ENCODE measurements around the gene CAPN5. TPM values are rescaled to one million over a fixed set of nuclear protein-coding genes. Genes with fewer than 3 reads are reported as not detected.

CAPN5 gene
- total and polyA plus RNA-seq, 10 of the 15 experiments (the other 5 are each of a cell fraction or from before 2014, with no cell fraction given), result 0.02 to 0.33 (median 0.07) TPM; not detected in 3

DNA sequence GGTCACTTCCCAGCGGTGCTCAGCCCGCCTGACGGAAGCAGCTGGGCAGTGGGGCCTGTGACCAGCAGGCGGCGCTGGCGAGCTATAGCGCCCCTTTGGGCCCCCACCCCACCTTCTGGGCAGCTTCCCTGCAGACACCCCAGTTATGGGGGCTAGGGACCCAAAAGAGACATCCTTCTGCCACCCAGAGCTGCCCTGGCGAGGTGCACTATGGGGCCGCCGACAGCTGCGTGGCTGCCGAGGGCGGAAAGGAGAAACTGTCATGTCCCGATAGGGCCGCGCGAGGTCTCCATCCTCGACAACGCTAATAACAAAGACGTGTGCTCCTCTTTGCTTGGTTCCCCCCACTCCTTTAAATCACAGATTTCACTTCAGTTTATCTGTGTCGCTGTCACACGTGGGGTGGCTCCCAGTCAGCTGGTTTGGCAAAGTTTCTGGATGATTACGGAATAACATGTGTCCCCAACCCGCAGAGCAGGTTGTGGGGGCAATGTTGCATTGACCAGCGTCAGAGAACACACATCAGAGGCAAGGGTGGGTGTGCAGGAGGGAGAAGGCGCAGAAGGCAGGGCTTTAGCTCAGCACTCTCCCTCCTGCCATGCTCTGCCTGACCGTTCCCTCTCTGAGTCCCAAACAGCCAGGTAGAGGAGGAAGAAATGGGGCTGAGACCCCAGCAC, 60.6 kb downstream of the CAPN5 start (continued):
- TF ChIP-seq RAD21 (IDR thresholded peaks at IDR 0.05; ENCODE audit: insufficient read depth, low read depth, low read length) (peak; percentile 59), TCF12 (IDR thresholded peaks at IDR 0.05; ENCODE audit: low read depth, low read length) (0 out of 2 replicates have a peak, but pooled peaks have one; percentile 58)

DNA sequence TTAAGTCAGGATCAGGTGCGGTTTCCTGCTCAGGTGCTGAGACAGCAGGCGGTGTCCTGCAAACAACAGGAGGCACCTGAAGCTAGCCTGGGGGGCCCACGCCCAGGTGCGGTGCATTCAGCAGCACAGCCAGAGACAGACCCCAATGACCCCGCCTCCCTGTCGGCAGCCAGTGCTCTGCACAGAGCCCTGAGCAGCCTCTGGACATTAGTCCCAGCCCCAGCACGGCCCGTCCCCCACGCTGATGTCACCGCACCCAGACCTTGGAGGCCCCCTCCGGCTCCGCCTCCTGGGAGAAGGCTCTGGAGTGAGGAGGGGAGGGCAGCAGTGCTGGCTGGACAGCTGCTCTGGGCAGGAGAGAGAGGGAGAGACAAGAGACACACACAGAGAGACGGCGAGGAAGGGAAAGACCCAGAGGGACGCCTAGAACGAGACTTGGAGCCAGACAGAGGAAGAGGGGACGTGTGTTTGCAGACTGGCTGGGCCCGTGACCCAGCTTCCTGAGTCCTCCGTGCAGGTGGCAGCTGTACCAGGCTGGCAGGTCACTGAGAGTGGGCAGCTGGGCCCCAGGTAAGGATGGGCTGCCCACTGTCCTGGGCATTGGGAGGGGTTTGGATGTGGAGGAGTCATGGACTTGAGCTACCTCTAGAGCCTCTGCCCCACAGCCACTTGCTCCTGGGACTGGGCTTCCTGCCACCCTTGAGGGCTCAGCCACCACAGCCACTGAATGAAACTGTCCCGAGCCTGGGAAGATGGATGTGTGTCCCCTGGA, 61.3 kb downstream of the CAPN5 start, which contains the start of gene MYO7A:
TSS of gene MYO7A (plus strand) at position 327 of the 772 bp plus-strand sequence. CDS start 2,389 bp downstream, outside the sequence.
- intact Hi-C loops (cut with micrococcal nuclease; ENCODE audit: unreplicated experiment) (loop anchor here (1.0 to 5.0 kb wide), 3 partner anchors 60 to 491 kb away; no protein-coding TSS in a partner anchor), in situ Hi-C loops (cut with MboI) (no loop called here)
- POLR2A ChIA-PET, result no interaction called here
- no peak within 1 kb of the TSS for H3K9ac ChIP-seq (ENCODE audit: control insufficient read depth, insufficient read depth, low read length)
- RAD21 ChIA-PET (ENCODE audit: unreplicated experiment), result interaction anchor here (0.8 to 1.9 kb wide), 4 partner anchors 19 to 143 kb away, joined by 3 to 8 read pairs (median 4); no protein-coding TSS in a partner anchor
- no peak within 1 kb of the TSS for H3K4me3 ChIP-seq
- H3K27me3 ChIP-seq (replicated peaks in 1 of 2; ENCODE audit: control insufficient read depth in 2 of 2, insufficient read depth in 2 of 2, low read length in 1 of 2), result peaks cover 0 to 3% of the 10 kb centered on the region in 2 experiments; a peak in 2 of 4 replicates
- no peaks in the 10 kb centered on the region for H4K20me1 ChIP-seq (ENCODE audit: control insufficient read depth, insufficient read depth)
- no peaks in the 10 kb centered on the region for H3K36me3 ChIP-seq (ENCODE audit: control insufficient read depth in 2 of 2, insufficient read depth in 2 of 2, low read length in 1 of 2)
- peak within 1 kb of the TSS; percentile 52 for H2AFZ ChIP-seq (ENCODE audit: control insufficient read depth, low read depth, low read length)
- no peak for FAIRE-seq
- peak within 1 kb of the TSS; percentile 71 for H3K4me2 ChIP-seq (ENCODE audit: control insufficient read depth, insufficient read depth)
- SMC1A ChIA-PET (ENCODE audit: uncharacterized antibody, unreplicated experiment), result interaction anchor here (2.0 to 2.3 kb wide), 2 partner anchors 59 to 421 kb away, joined by 10 to 20 read pairs; no protein-coding TSS in a partner anchor
- BruUV-seq (replicated peaks), result no TSS peak
- H3K27ac ChIP-seq (ENCODE audit: control insufficient read depth, insufficient read depth), result no peak within 1 kb of the TSS
- H3K9me3 ChIP-seq (replicated peaks; ENCODE audit: control insufficient read depth, insufficient read depth, low read length), result no peaks in the 10 kb centered on the region
- no peaks in the 10 kb centered on the region for H3K79me2 ChIP-seq (ENCODE audit: control insufficient read depth, insufficient read depth, low read length)
- DNase-seq (ENCODE audit: low read depth, low spot score), result no peak
- peak; percentile 16; the same call in 1 of the 3 replicates for ATAC-seq
- 0 out of 2 replicates have a peak, but pooled peaks cover 3% of the 10 kb centered on the region for H3K4me1 ChIP-seq (ENCODE audit: control insufficient read depth, insufficient read depth, low read length)
- WGBS (ENCODE audit: insufficient coverage, insufficient replicate concordance, low lambda C conversion rate, missing lambda C conversion rate), result 17% methylated on average over 18 of the region's 20 CpGs
- CTCF ChIA-PET, result interaction anchor here (0.6 to 3.6 kb wide), 11 partner anchors 10 to 491 kb away, joined by 3 to 50 read pairs (median 5); no protein-coding TSS in a partner anchor
- TF ChIP-seq STAT1 (conservative IDR thresholded peaks at IDR 0.05) (no peak), PAX5 (IDR thresholded peaks at IDR 0.05; ENCODE audit: borderline replicate concordance, low read depth, low read length) (no peak), ZZZ3 (IDR thresholded peaks at IDR 0.05; ENCODE audit: control insufficient read depth, insufficient read length, low read depth) (no peak), NBN (IDR thresholded peaks at IDR 0.05) (no peak), RBBP5 (conservative IDR thresholded peaks at IDR 0.05) (no peak), SMAD5 (IDR thresholded peaks at IDR 0.05; ENCODE audit: low read depth) (no peak), PML (IDR thresholded peaks at IDR 0.05; ENCODE audit: low read length) (no peak), KLF5 (IDR thresholded peaks at IDR 0.05; ENCODE audit: partially characterized antibody) (no peak), GATAD2B (conservative IDR thresholded peaks at IDR 0.05; ENCODE audit: low read depth) (no peak), POLR2A (IDR thresholded peaks at IDR 0.05; ENCODE audit: low read depth, low read length) (no peak), FOXK2 (IDR thresholded peaks at IDR 0.05) (no peak), CHD4 (IDR thresholded peaks at IDR 0.05) (no peak), CBX3 (IDR thresholded peaks at IDR 0.05; ENCODE audit: borderline replicate concordance, low read depth) (no peak)
- TF ChIP-seq, protein P1, sequence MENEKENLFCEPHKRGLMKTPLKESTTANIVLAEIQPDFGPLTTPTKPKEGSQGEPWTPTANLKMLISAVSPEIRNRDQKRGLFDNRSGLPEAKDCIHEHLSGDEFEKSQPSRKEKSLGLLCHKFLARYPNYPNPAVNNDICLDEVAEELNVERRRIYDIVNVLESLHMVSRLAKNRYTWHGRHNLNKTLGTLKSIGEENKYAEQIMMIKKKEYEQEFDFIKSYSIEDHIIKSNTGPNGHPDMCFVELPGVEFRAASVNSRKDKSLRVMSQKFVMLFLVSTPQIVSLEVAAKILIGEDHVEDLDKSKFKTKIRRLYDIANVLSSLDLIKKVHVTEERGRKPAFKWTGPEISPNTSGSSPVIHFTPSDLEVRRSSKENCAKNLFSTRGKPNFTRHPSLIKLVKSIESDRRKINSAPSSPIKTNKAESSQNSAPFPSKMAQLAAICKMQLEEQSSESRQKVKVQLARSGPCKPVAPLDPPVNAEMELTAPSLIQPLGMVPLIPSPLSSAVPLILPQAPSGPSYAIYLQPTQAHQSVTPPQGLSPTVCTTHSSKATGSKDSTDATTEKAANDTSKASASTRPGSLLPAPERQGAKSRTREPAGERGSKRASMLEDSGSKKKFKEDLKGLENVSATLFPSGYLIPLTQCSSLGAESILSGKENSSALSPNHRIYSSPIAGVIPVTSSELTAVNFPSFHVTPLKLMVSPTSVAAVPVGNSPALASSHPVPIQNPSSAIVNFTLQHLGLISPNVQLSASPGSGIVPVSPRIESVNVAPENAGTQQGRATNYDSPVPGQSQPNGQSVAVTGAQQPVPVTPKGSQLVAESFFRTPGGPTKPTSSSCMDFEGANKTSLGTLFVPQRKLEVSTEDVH (IDR thresholded peaks at IDR 0.05; ENCODE audit: low read depth, partially characterized antibody), result no peak
- TF ChIP-seq, protein P2, sequence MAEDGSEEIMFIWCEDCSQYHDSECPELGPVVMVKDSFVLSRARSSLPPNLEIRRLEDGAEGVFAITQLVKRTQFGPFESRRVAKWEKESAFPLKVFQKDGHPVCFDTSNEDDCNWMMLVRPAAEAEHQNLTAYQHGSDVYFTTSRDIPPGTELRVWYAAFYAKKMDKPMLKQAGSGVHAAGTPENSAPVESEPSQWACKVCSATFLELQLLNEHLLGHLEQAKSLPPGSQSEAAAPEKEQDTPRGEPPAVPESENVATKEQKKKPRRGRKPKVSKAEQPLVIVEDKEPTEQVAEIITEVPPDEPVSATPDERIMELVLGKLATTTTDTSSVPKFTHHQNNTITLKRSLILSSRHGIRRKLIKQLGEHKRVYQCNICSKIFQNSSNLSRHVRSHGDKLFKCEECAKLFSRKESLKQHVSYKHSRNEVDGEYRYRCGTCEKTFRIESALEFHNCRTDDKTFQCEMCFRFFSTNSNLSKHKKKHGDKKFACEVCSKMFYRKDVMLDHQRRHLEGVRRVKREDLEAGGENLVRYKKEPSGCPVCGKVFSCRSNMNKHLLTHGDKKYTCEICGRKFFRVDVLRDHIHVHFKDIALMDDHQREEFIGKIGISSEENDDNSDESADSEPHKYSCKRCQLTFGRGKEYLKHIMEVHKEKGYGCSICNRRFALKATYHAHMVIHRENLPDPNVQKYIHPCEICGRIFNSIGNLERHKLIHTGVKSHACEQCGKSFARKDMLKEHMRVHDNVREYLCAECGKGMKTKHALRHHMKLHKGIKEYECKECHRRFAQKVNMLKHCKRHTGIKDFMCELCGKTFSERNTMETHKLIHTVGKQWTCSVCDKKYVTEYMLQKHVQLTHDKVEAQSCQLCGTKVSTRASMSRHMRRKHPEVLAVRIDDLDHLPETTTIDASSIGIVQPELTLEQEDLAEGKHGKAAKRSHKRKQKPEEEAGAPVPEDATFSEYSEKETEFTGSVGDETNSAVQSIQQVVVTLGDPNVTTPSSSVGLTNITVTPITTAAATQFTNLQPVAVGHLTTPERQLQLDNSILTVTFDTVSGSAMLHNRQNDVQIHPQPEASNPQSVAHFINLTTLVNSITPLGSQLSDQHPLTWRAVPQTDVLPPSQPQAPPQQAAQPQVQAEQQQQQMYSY (CRISPR knock-in tag; IDR thresholded peaks at IDR 0.05), result no peak
